ENCODE measurements around the gene APOD.

Gene APOD

DNA sequence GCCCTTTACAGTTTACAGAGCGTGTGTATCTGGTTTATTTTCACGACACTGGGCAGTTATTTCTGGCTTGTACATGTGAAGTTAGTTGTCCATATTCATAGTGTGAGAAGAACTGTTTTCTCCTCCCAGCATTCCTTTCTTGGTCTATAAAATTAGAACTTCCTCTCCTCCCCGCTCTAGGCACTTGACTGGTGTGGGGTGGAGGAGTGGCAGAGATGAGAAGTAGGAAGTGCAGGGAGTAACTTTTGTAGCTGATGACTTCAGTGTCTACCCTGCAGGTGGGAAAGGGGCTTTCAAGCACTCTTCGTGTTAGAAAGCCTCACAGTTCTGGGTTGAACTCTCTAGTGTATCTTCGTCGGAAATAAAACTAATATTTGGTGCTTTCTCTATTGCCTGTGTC lies 13.4 kb downstream of the APOD start (continued):
- TF ChIP-seq, protein P1, sequence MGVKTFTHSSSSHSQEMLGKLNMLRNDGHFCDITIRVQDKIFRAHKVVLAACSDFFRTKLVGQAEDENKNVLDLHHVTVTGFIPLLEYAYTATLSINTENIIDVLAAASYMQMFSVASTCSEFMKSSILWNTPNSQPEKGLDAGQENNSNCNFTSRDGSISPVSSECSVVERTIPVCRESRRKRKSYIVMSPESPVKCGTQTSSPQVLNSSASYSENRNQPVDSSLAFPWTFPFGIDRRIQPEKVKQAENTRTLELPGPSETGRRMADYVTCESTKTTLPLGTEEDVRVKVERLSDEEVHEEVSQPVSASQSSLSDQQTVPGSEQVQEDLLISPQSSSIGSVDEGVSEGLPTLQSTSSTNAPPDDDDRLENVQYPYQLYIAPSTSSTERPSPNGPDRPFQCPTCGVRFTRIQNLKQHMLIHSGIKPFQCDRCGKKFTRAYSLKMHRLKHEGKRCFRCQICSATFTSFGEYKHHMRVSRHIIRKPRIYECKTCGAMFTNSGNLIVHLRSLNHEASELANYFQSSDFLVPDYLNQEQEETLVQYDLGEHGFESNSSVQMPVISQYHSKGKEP (tag by site-specific recombination; IDR thresholded peaks at IDR 0.05) = no peak
- TF ChIP-seq ZNF266 (tag by site-specific recombination; IDR thresholded peaks at IDR 0.05; ENCODE audit: low read depth) (no peak), HOXA7 (CRISPR knock-in tag; IDR thresholded peaks at IDR 0.05; ENCODE audit: borderline replicate concordance) (no peak), ZNF311 (tag by site-specific recombination; IDR thresholded peaks at IDR 0.05; ENCODE audit: borderline replicate concordance) (no peak), ZNF530 (tag by site-specific recombination; IDR thresholded peaks at IDR 0.05; ENCODE audit: low read depth) (no peak), ZNF785 (tag by site-specific recombination; IDR thresholded peaks at IDR 0.05) (no peak), ZBTB48 (tag by site-specific recombination; IDR thresholded peaks at IDR 0.05) (no peak), ZNF747 (tag by site-specific recombination; IDR thresholded peaks at IDR 0.05) (no peak), PRDM1 (tag by site-specific recombination; IDR thresholded peaks at IDR 0.05) (no peak), ZNF248 (tag by site-specific recombination; IDR thresholded peaks at IDR 0.05) (no peak), ZNF2 (tag by site-specific recombination; IDR thresholded peaks at IDR 0.05) (no peak)

DNA sequence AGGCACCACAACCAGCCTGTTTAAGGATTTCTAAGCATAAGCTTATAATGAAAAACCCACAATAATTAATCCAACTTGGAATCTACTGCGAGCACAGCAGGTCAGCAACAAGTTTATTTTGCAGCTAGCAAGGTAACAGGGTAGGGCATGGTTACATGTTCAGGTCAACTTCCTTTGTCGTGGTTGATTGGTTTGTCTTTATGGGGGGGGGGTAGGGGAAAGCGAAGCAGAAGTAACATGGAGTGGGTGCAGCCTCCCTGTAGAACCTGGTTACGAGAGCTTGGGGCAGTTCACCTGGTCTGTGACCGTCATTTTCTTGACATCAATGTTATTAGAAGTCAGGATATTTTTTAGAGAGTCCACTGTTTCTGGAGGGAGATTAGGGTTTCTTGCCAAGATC lies 15.1 kb downstream of the APOD start:
- TF ChIP-seq SP2 (tag by site-specific recombination; IDR thresholded peaks at IDR 0.05) = no peak
- no peak for TF ChIP-seq ZNF354C (tag by site-specific recombination; IDR thresholded peaks at IDR 0.05; ENCODE audit: borderline replicate concordance, low read depth)
- TF ChIP-seq, protein P2, sequence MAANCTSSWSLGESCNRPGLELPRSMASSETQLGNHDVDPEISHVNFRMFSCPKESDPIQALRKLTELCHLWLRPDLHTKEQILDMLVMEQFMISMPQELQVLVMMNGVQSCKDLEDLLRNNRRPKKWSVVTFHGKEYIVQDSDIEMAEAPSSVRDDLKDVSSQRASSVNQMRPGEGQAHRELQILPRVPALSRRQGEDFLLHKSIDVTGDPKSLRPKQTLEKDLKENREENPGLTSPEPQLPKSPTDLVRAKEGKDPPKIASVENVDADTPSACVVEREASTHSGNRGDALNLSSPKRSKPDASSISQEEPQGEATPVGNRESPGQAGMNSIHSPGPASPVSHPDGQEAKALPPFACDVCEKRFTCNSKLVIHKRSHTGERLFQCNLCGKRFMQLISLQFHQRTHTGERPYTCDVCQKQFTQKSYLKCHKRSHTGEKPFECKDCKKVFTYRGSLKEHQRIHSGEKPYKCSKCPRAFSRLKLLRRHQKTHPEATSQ (tag by site-specific recombination; IDR thresholded peaks at IDR 0.05) = no peak
- TF ChIP-seq, protein P3, sequence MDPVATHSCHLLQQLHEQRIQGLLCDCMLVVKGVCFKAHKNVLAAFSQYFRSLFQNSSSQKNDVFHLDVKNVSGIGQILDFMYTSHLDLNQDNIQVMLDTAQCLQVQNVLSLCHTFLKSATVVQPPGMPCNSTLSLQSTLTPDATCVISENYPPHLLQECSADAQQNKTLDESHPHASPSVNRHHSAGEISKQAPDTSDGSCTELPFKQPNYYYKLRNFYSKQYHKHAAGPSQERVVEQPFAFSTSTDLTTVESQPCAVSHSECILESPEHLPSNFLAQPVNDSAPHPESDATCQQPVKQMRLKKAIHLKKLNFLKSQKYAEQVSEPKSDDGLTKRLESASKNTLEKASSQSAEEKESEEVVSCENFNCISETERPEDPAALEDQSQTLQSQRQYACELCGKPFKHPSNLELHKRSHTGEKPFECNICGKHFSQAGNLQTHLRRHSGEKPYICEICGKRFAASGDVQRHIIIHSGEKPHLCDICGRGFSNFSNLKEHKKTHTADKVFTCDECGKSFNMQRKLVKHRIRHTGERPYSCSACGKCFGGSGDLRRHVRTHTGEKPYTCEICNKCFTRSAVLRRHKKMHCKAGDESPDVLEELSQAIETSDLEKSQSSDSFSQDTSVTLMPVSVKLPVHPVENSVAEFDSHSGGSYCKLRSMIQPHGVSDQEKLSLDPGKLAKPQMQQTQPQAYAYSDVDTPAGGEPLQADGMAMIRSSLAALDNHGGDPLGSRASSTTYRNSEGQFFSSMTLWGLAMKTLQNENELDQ (tag by site-specific recombination; IDR thresholded peaks at IDR 0.05; ENCODE audit: low read depth) = no peak
- TF ChIP-seq SCRT2 (tag by site-specific recombination; IDR thresholded peaks at IDR 0.05) = 0 out of 2 replicates have a peak, but pooled peaks have one; percentile 34
- TF ChIP-seq ZNF140 (tag by site-specific recombination; IDR thresholded peaks at IDR 0.05) = no peak
- TF ChIP-seq ZNF157 (tag by site-specific recombination; IDR thresholded peaks at IDR 0.05) = no peak
- TF ChIP-seq YY2 (tag by site-specific recombination; IDR thresholded peaks at IDR 0.05) = no peak
- Histone ChIP-seq H3K4me3 (ENCODE audit: low read depth, low read length) (no peak overlapping the region), H3K36me3 (ENCODE audit: control insufficient read depth in 2 of 2, insufficient read depth in 1 of 2, low read length in 2 of 2) (no peaks in the 10 kb centered on the region), H3K27ac (ENCODE audit: extremely low read depth, low read depth, low read length) (no peak overlapping the region), H3K9me3 (ENCODE audit: control insufficient read depth, insufficient read depth, low read depth, low read length) (no peaks in the 10 kb centered on the region), H3K4me1 (ENCODE audit: control insufficient read depth, insufficient read depth, low read length) (no peaks in the 10 kb centered on the region)
- CTCF ChIA-PET = interaction anchor here (0.7 kb wide), 1 partner anchor 973 kb away, joined by 3 read pairs; no protein-coding TSS in a partner anchor
- POLR2A ChIA-PET = no interaction called here

DNA sequence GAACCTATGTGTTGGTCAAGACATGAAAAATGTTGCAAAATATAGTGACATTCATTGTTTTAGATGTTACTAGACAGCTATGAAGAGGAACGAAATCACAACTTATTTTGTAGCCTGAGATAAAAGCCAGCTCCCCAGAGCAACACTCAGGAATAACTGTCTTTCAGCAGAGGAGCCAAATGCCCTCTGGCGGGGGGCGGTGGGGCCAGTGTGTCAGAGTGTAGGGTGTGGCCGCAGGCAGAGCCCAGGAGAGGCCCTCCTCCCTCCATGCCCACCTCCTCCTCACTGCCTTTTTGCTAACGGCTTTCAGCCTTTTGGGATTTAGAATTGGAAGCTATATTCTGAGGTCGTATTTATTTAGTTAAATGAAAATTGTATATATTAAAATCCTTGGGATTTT lies 16.9 kb downstream of the APOD start:
- CTCF ChIA-PET = interaction anchor here (0.5 to 2.2 kb wide), 7 partner anchors 8 to 589 kb away, joined by 3 to 6 read pairs (median 4); partner anchors contain the start of gene XXYLT1
- no peaks in the 10 kb centered on the region for H3K4me1 ChIP-seq (ENCODE audit: control insufficient read depth, insufficient read depth, low read length)
- no peaks in the 10 kb centered on the region for H3K36me3 ChIP-seq (ENCODE audit: control insufficient read depth in 2 of 2, insufficient read depth in 1 of 2, low read length in 2 of 2)
- no peaks in the 10 kb centered on the region for H3K9me3 ChIP-seq (ENCODE audit: control insufficient read depth, insufficient read depth, low read depth, low read length)
- H3K4me3 ChIP-seq (ENCODE audit: low read depth, low read length) = no peak overlapping the region
- POLR2A ChIA-PET = no interaction called here
- no peak overlapping the region for H3K27ac ChIP-seq (ENCODE audit: extremely low read depth, low read depth, low read length)
- TF ChIP-seq, protein P2 (tag by site-specific recombination; IDR thresholded peaks at IDR 0.05) = no peak
- no peak for TF ChIP-seq ZNF501 (tag by site-specific recombination; IDR thresholded peaks at IDR 0.05)
- no peak for TF ChIP-seq ZNF133 (tag by site-specific recombination; IDR thresholded peaks at IDR 0.05)
- peak; percentile 32; the same call in 1 of the 2 replicates for TF ChIP-seq ZNF341 (tag by site-specific recombination; IDR thresholded peaks at IDR 0.05; ENCODE audit: low read depth)
- TF ChIP-seq KLF1 (tag by site-specific recombination; IDR thresholded peaks at IDR 0.05) = peak; percentile 82
- TF ChIP-seq, protein P4, sequence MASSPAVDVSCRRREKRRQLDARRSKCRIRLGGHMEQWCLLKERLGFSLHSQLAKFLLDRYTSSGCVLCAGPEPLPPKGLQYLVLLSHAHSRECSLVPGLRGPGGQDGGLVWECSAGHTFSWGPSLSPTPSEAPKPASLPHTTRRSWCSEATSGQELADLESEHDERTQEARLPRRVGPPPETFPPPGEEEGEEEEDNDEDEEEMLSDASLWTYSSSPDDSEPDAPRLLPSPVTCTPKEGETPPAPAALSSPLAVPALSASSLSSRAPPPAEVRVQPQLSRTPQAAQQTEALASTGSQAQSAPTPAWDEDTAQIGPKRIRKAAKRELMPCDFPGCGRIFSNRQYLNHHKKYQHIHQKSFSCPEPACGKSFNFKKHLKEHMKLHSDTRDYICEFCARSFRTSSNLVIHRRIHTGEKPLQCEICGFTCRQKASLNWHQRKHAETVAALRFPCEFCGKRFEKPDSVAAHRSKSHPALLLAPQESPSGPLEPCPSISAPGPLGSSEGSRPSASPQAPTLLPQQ (tag by site-specific recombination; IDR thresholded peaks at IDR 0.05) = 0 out of 2 replicates have a peak, but pooled peaks have one; percentile 36
- 0 out of 2 replicates have a peak, but pooled peaks have one; percentile 53 for TF ChIP-seq ZFP69B (tag by site-specific recombination; IDR thresholded peaks at IDR 0.05)

Data from HEK293 (cell line).